Measurements from ENCODE around the gene FAM236B. TPM values are rescaled to one million over a fixed set of nuclear protein-coding genes. Genes with fewer than 3 reads are reported as not detected.
A peak's percentile ranks its signal among the peaks of the same experiment; 100 is the strongest.
"Not testable (repeated sequence)": the region's sequence is repeated elsewhere in the genome, so short reads cannot be mapped to it uniquely, and the experiment has no call there.

FAM236B gene
- total and polyA plus RNA-seq, 2 donors (not counting 3 experiments of a cell fraction or from before 2014, with no cell fraction given), result not detected

- H3K4me2 ChIP-seq (ENCODE audit: insufficient read depth, low read length); H3K79me2 ChIP-seq (ENCODE audit: control insufficient read depth, insufficient read depth, low read length); H3K27me3 ChIP-seq (ENCODE audit: control insufficient read depth in 2 of 2, insufficient read depth in 2 of 2, low read length in 2 of 2); H3K9me3 ChIP-seq (replicated peaks; ENCODE audit: control insufficient read depth, insufficient read depth, low read length); BruUV-seq (replicated peaks); intact Hi-C loops (cut with micrococcal nuclease); H3K9me1 ChIP-seq (replicated peaks; ENCODE audit: control insufficient read depth, extremely low read depth, insufficient read depth, low read length); POLR2A ChIA-PET; H3K36me3 ChIP-seq (ENCODE audit: control insufficient read depth in 2 of 2, extremely low read depth in 1 of 2, insufficient read depth in 2 of 2, low read length in 2 of 2); H3K27ac ChIP-seq (ENCODE audit: insufficient read depth, low read depth, low read length); CTCF ChIA-PET; H3K4me1 ChIP-seq (ENCODE audit: control insufficient read depth, extremely low read depth, insufficient read depth, low read length); DNase-seq (ENCODE audit: low read depth, low spot score); H3K4me3 ChIP-seq (replicated peaks in 1 of 3; ENCODE audit: insufficient read depth in 1 of 3, low read depth in 1 of 3, low read length in 3 of 3); dilution Hi-C loops (cut with MboI; ENCODE audit: extremely low pct_ligation_motif_present, low sequenced_read_pairs); H4K20me1 ChIP-seq (replicated peaks; ENCODE audit: control insufficient read depth, extremely low read depth, insufficient read depth, low read length); H2AFZ ChIP-seq (ENCODE audit: low read depth, low read length); H3K9ac ChIP-seq (replicated peaks; ENCODE audit: extremely low read depth, insufficient read depth, low read length): not testable (repeated sequence)
- FAIRE-seq, result peak; percentile 77
These were observed 36.9 kb downstream of the FAM236B start for GRCh38 chrX:72745546-72745945.

GRCh38 chrX:72735561-72735960 is 46.9 kb downstream of the FAM236B start:
- no peak for FAIRE-seq

GRCh38 chrX:72733636-72734035 is 48.8 kb downstream of the FAM236B start:
- H3K9ac ChIP-seq (replicated peaks; ENCODE audit: extremely low read depth, insufficient read depth, low read length); H3K4me3 ChIP-seq (replicated peaks in 1 of 3; ENCODE audit: insufficient read depth in 1 of 3, low read depth in 1 of 3, low read length in 3 of 3); BruUV-seq (replicated peaks); POLR2A ChIA-PET; FAIRE-seq; dilution Hi-C loops (cut with MboI; ENCODE audit: extremely low pct_ligation_motif_present, low sequenced_read_pairs); H3K36me3 ChIP-seq (ENCODE audit: control insufficient read depth in 2 of 2, extremely low read depth in 1 of 2, insufficient read depth in 2 of 2, low read length in 2 of 2); H3K27me3 ChIP-seq (ENCODE audit: control insufficient read depth in 2 of 2, insufficient read depth in 2 of 2, low read length in 2 of 2); H2AFZ ChIP-seq (ENCODE audit: low read depth, low read length); DNase-seq (ENCODE audit: low read depth, low spot score); intact Hi-C loops (cut with micrococcal nuclease); H3K4me2 ChIP-seq (ENCODE audit: insufficient read depth, low read length); H3K9me3 ChIP-seq (replicated peaks; ENCODE audit: control insufficient read depth, insufficient read depth, low read length); H3K79me2 ChIP-seq (ENCODE audit: control insufficient read depth, insufficient read depth, low read length); H3K4me1 ChIP-seq (ENCODE audit: control insufficient read depth, extremely low read depth, insufficient read depth, low read length); CTCF ChIA-PET; H4K20me1 ChIP-seq (replicated peaks; ENCODE audit: control insufficient read depth, extremely low read depth, insufficient read depth, low read length); H3K9me1 ChIP-seq (replicated peaks; ENCODE audit: control insufficient read depth, extremely low read depth, insufficient read depth, low read length); H3K27ac ChIP-seq (ENCODE audit: insufficient read depth, low read depth, low read length): not testable (repeated sequence)

More at GRCh38 chrX:72735561-72735960, 46.9 kb downstream of the FAM236B start:
- ChIA-PET POLR2A (no interaction called here), CTCF (no interaction called here)
- Histone ChIP-seq H3K4me1 (ENCODE audit: control insufficient read depth, extremely low read depth, insufficient read depth, low read length) (no peaks in the 10 kb centered on the region), H3K36me3 (ENCODE audit: control insufficient read depth in 2 of 2, extremely low read depth in 1 of 2, insufficient read depth in 2 of 2, low read length in 2 of 2) (no peaks in the 10 kb centered on the region), H3K4me2 (ENCODE audit: insufficient read depth, low read length) (no peak overlapping the region), H3K27me3 (ENCODE audit: control insufficient read depth in 2 of 2, insufficient read depth in 2 of 2, low read length in 2 of 2) (peaks cover 4% of the 10 kb centered on the region in 2 experiments), H3K9me3 (replicated peaks; ENCODE audit: control insufficient read depth, insufficient read depth, low read length) (no peaks in the 10 kb centered on the region), H3K27ac (ENCODE audit: insufficient read depth, low read depth, low read length) (no peak overlapping the region), H3K9me1 (replicated peaks; ENCODE audit: control insufficient read depth, extremely low read depth, insufficient read depth, low read length) (no peaks in the 10 kb centered on the region), H4K20me1 (replicated peaks; ENCODE audit: control insufficient read depth, extremely low read depth, insufficient read depth, low read length) (no peaks in the 10 kb centered on the region), H2AFZ (ENCODE audit: low read depth, low read length) (no peak overlapping the region), H3K9ac (replicated peaks; ENCODE audit: extremely low read depth, insufficient read depth, low read length) (no peak overlapping the region), H3K4me3 (replicated peaks in 1 of 3; ENCODE audit: insufficient read depth in 1 of 3, low read depth in 1 of 3, low read length in 3 of 3) (no peak overlapping the region), H3K79me2 (ENCODE audit: control insufficient read depth, insufficient read depth, low read length) (no peaks in the 10 kb centered on the region)
- intact Hi-C loops (cut with micrococcal nuclease), result no loop called here
- BruUV-seq (replicated peaks), result no TSS peak
- DNase-seq (ENCODE audit: low read depth, low spot score), result no peak
- dilution Hi-C loops (cut with MboI; ENCODE audit: extremely low pct_ligation_motif_present, low sequenced_read_pairs), result no loop called here
- TF ChIP-seq FOS (IDR thresholded peaks at IDR 0.05; ENCODE audit: borderline replicate concordance, insufficient read depth, low read length) (no peak), POLR2A (IDR thresholded peaks at IDR 0.05; ENCODE audit: low read depth, low read length) (no peak), POLR2AphosphoS5 (IDR thresholded peaks at IDR 0.05; ENCODE audit: insufficient read depth, low read depth, low read length) (no peak), JUN (IDR thresholded peaks at IDR 0.05; ENCODE audit: borderline replicate concordance, insufficient read depth, insufficient read length, low read depth) (no peak), GATA2 (IDR thresholded peaks at IDR 0.05; ENCODE audit: insufficient read depth, insufficient read length, low read depth, low read length) (no peak), EZH2 (IDR thresholded peaks at IDR 0.05; ENCODE audit: borderline replicate concordance, low read depth, low read length, severe bottlenecking) (no peak), MAX (IDR thresholded peaks at IDR 0.05; ENCODE audit: insufficient read depth, insufficient read length) (no peak), MYC (IDR thresholded peaks at IDR 0.05; ENCODE audit: low read depth, low read length) (no peak), CTCF (IDR thresholded peaks at IDR 0.05; ENCODE audit: extremely low read depth in 1 of 2, insufficient read depth in 1 of 2, low read depth in 1 of 2, low read length in 2 of 2) (no peak)
